CD4-positive, alpha-beta T cell (primary cell): Measurements from ENCODE around the gene KRT14. TPM values are rescaled to one million over a fixed set of nuclear protein-coding genes. Genes with fewer than 3 reads are reported as not detected.

ENCODE experiments used
- ATAC-seq: fragments of 200-7000 bp; cut with Tn5 transposase; one replicate; pipeline ENCODE4 v1.10.0; 2022; ENCODE audit warnings: mild to moderate bottlenecking; ENCODE audit not compliant: poor library complexity
- CTCF ChIA-PET: fragments of 350-600 bp; sonication (Branson Sonifier 250); formaldehyde crosslinking; loops from one replicate; lab custom pipeline; 2021; ENCODE audit warnings: antibody characterized with exemption, inconsistent platforms; lab: Charles Lee
- POLR2A ChIA-PET: fragments of 350-600 bp; sonication (Branson Sonifier 250); formaldehyde crosslinking; loops from one replicate; lab custom pipeline; 2021; ENCODE audit warnings: antibody characterized with exemption, inconsistent platforms; lab: Charles Lee
- DNase-seq, 14 experiments: peaks; one replicate each; pipeline ENCODE4 v3.0.0-alpha.2; 2013 to 2020; ENCODE audit warnings: mixed read lengths in 2 of 14
- H3K27ac ChIP-seq, 2 donors: one replicate each; pipeline versions ENCODE4 v1.5.1 to v1.7.0; 2013; ENCODE audit warnings: low read length in 2 of 2, low read depth in 1 of 2, mild to moderate bottlenecking in 1 of 2
- H3K27me3 ChIP-seq, 2 experiments: 1 replicate in 1 of 2; 2 replicates in 1 of 2; pipeline versions ENCODE4 v1.6.1 to v1.7.0; 2013; ENCODE audit warnings: low read length in 2 of 2, control low read depth in 1 of 2, mild to moderate bottlenecking in 1 of 2, moderate library complexity in 1 of 2; ENCODE audit not compliant: insufficient read depth in 2 of 2, control insufficient read depth in 1 of 2
- H3K36me3 ChIP-seq: one replicate; pipeline ENCODE4 v1.6.1; 2013; ENCODE audit warnings: low read length, control low read depth; ENCODE audit not compliant: insufficient read depth
- H3K4me1 ChIP-seq: one replicate; pipeline ENCODE4 v1.6.1; 2013; ENCODE audit warnings: low read length, control low read depth; ENCODE audit not compliant: insufficient read depth
- H3K4me3 ChIP-seq: one replicate; pipeline ENCODE4 v1.5.1; 2013; ENCODE audit warnings: mild to moderate bottlenecking, low read length, moderate library complexity
- H3K9me3 ChIP-seq, 2 experiments: 1 replicate in 1 of 2; 2 replicates in 1 of 2; pipeline versions ENCODE4 v1.6.1 to v1.7.0; 2013; ENCODE audit warnings: low read length in 2 of 2, mild to moderate bottlenecking in 2 of 2, control low read depth in 1 of 2, moderate library complexity in 1 of 2; ENCODE audit not compliant: control insufficient read depth in 1 of 2, insufficient read depth in 1 of 2
- H3K27ac Mint-ChIP-seq: one replicate; pipeline ENCODE4 v1.8.0; 2020; ENCODE audit warnings: mixed read lengths
- H3K27me3 Mint-ChIP-seq: one replicate; pipeline ENCODE4 v1.8.0; 2021; ENCODE audit warnings: mixed read lengths
- H3K36me3 Mint-ChIP-seq: one replicate; pipeline ENCODE4 v1.8.0; 2021; ENCODE audit warnings: low read depth, mixed read lengths
- H3K4me1 Mint-ChIP-seq: one replicate; pipeline ENCODE4 v1.8.0; 2021; ENCODE audit warnings: low read depth, mixed read lengths
- H3K4me3 Mint-ChIP-seq: one replicate; pipeline ENCODE4 v1.8.0; 2020; ENCODE audit warnings: mild to moderate bottlenecking, mixed read lengths
- H3K9me3 Mint-ChIP-seq: one replicate; pipeline ENCODE4 v1.8.0; 2020; ENCODE audit warnings: mixed read lengths
- intact Hi-C, 2 experiments: fragments of 100-400 bp; cut with DNase I in 1 of 2; cut with micrococcal nuclease in 1 of 2; formaldehyde crosslinking; loops; one replicate each; pipeline versions ENCODE4 v1.15.1 to v1.9.0; 2023 to 2025; cut with DNase I, micrococcal nuclease
- total RNA-seq, 174 experiments: library from RNA in 2 of 174; stranded (reverse) in 2 of 174; gene quantifications; one replicate each; pipeline ENCODE4 v1.2.3 and lab custom pipeline; 2021 to 2026
- TF ChIP-seq, protein P1 (sequence below): fragments of 200-600 bp; IDR thresholded peaks from one replicate; pipeline ENCODE4 v1.8.0; 2022; ENCODE audit warnings: antibody characterized with exemption, mild to moderate bottlenecking

Gene KRT14
- total RNA-seq, 2 experiments from 2014 or later, result not detected

DNA sequence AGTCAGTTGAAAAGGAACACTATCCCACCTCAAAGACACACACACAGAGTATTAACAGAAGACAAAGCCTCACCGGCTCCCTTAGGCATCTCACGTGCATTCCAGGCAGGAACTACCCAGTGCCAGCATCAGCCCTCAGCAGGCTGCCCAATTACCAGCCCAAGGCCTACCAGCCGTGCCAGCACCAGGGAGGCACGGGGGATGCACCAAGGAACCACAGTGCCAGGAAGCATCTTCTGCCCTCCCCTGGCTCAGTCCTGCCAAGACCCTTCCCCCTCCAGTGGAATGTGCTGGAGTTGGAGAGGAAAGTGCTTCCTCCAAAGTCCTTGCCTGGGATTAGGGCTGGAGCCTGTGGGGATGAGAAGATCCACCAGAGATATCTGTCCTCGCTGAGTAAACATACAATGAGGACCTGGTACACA is 47.6 kb downstream of the KRT14 start:
- no peaks in the 10 kb centered on the region for H3K4me1 Mint-ChIP-seq
- Histone ChIP-seq H3K27ac (no peak overlapping the region), H3K9me3 (no peaks in the 10 kb centered on the region), H3K27me3 (no peaks in the 10 kb centered on the region), H3K4me1 (no peaks in the 10 kb centered on the region), H3K4me3 (no peak overlapping the region), H3K36me3 (no peaks in the 10 kb centered on the region)
- peaks cover 16% of the 10 kb centered on the region for H3K27me3 Mint-ChIP-seq
- intact Hi-C loops, result no loop called here
- no peak overlapping the region for H3K4me3 Mint-ChIP-seq
- ChIA-PET POLR2A (no interaction called here), CTCF (interaction anchor here (2.1 kb wide), 1 partner anchor 10 kb away, joined by 15 read pairs; no protein-coding TSS in a partner anchor)
- H3K27ac Mint-ChIP-seq, result no peak overlapping the region
- TF ChIP-seq, protein P1, sequence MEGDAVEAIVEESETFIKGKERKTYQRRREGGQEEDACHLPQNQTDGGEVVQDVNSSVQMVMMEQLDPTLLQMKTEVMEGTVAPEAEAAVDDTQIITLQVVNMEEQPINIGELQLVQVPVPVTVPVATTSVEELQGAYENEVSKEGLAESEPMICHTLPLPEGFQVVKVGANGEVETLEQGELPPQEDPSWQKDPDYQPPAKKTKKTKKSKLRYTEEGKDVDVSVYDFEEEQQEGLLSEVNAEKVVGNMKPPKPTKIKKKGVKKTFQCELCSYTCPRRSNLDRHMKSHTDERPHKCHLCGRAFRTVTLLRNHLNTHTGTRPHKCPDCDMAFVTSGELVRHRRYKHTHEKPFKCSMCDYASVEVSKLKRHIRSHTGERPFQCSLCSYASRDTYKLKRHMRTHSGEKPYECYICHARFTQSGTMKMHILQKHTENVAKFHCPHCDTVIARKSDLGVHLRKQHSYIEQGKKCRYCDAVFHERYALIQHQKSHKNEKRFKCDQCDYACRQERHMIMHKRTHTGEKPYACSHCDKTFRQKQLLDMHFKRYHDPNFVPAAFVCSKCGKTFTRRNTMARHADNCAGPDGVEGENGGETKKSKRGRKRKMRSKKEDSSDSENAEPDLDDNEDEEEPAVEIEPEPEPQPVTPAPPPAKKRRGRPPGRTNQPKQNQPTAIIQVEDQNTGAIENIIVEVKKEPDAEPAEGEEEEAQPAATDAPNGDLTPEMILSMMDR, result no peak
- ATAC-seq (no peak), DNase-seq (no peak)
- no peaks in the 10 kb centered on the region for H3K9me3 Mint-ChIP-seq
- H3K36me3 Mint-ChIP-seq, result no peaks in the 10 kb centered on the region

DNA sequence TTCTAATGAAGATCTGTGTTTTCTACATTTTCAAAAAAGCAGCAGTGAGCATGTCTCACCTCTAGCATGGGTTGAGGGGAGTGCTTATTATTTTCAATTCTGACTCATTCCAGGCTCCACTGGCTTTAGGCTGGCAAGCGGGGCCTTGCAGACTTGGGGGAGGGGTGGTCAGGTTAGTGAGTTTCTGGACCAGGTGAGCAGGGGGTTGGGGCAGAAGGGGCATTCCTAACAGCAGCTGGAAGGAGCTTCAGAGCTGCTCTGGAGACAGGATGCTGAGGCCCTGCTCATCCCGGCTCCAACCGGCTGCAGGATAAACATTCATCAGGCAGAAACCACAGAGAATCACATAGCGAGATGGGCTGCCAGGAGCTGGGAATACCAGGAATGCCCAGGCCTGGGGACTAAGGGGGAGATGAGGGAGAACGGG is 48.1 kb downstream of the KRT14 start:
- TF ChIP-seq, protein P1, result no peak
- H3K9me3 Mint-ChIP-seq, result no peaks in the 10 kb centered on the region
- no peak overlapping the region for H3K4me3 ChIP-seq
- no peaks in the 10 kb centered on the region for H3K9me3 ChIP-seq
- no peaks in the 10 kb centered on the region for H3K27me3 ChIP-seq
- no peak overlapping the region for H3K4me3 Mint-ChIP-seq
- no peak overlapping the region for H3K27ac Mint-ChIP-seq
- H3K4me1 Mint-ChIP-seq, result no peaks in the 10 kb centered on the region
- H3K36me3 Mint-ChIP-seq, result no peaks in the 10 kb centered on the region
- no peaks in the 10 kb centered on the region for H3K36me3 ChIP-seq
- ChIA-PET CTCF (no interaction called here), POLR2A (no interaction called here)
- no peaks in the 10 kb centered on the region for H3K4me1 ChIP-seq
- H3K27ac ChIP-seq, result no peak overlapping the region
- ATAC-seq (no peak), DNase-seq (no peak)
- peaks cover 21% of the 10 kb centered on the region for H3K27me3 Mint-ChIP-seq
- intact Hi-C loops, result no loop called here

DNA sequence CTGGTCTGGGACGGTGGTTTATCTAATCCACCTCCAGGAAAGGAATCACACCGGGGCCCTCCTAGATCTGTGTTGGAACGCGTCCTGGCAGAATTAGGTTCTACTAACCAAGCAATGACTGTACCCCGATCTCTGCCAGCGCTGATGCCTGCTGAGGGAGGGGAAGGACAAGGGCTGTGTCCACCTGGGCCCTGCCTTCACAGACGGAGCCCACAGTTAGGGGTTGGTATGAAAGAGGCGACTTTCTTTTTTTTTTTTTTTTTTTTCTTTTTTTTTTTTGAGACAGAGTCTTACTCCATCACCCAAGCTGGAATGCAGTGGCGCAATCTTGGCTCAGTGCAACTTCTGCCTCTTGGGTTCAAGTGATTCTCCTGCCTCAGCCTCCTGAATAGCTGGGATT is 48.7 kb downstream of the KRT14 start:
- H3K27ac Mint-ChIP-seq, result no peak overlapping the region
- Histone ChIP-seq H3K4me1 (no peaks in the 10 kb centered on the region), H3K27me3 (no peaks in the 10 kb centered on the region), H3K4me3 (no peak overlapping the region), H3K9me3 (no peaks in the 10 kb centered on the region), H3K36me3 (no peaks in the 10 kb centered on the region), H3K27ac (no peak overlapping the region)
- H3K27me3 Mint-ChIP-seq, result peaks cover 25% of the 10 kb centered on the region
- DNase-seq, result no peak
- CTCF ChIA-PET, result no interaction called here
- intact Hi-C loops, result no loop called here
- H3K4me3 Mint-ChIP-seq, result no peak overlapping the region
- no peaks in the 10 kb centered on the region for H3K4me1 Mint-ChIP-seq
- no peaks in the 10 kb centered on the region for H3K36me3 Mint-ChIP-seq
- no peak for ATAC-seq
- POLR2A ChIA-PET, result no interaction called here
- TF ChIP-seq, protein P1, result no peak
- H3K9me3 Mint-ChIP-seq, result no peaks in the 10 kb centered on the region
